ENCODE results near the gene PCSK1.

PCSK1 gene

DNA sequence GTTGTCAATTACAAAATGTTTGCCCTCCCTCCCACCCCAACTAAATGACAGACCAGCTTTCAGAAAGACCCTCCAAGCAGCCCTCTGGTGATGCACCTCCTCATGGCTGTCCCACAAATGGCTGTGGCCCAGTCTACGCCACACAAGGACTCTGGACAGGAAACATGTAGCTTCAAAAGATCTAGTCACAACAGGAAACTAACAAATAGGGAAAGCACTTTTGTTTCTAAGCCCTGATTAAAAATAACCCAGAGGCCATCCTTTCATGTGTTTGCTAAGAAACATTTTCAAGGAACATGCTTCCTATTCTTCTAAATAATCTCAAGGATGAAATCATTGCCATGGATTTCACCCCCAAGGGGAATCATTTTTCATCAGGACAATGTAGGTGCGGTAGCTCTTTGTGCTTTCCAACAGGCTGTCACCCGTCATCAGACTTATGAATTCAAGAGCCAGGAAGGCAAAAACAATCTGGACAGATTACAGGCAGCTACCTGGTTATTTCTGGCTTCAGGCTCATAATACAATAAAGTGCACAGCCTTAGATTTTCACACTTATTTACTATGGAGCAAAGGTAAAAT, 20.1 kb downstream of the PCSK1 start:
- H3K4me3 ChIP-seq (replicated peaks in 1 of 2; ENCODE audit: low read depth in 2 of 2, low read length in 2 of 2) = no peak overlapping the region
- TF ChIP-seq, protein P1, sequence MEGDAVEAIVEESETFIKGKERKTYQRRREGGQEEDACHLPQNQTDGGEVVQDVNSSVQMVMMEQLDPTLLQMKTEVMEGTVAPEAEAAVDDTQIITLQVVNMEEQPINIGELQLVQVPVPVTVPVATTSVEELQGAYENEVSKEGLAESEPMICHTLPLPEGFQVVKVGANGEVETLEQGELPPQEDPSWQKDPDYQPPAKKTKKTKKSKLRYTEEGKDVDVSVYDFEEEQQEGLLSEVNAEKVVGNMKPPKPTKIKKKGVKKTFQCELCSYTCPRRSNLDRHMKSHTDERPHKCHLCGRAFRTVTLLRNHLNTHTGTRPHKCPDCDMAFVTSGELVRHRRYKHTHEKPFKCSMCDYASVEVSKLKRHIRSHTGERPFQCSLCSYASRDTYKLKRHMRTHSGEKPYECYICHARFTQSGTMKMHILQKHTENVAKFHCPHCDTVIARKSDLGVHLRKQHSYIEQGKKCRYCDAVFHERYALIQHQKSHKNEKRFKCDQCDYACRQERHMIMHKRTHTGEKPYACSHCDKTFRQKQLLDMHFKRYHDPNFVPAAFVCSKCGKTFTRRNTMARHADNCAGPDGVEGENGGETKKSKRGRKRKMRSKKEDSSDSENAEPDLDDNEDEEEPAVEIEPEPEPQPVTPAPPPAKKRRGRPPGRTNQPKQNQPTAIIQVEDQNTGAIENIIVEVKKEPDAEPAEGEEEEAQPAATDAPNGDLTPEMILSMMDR (IDR thresholded peaks at IDR 0.05; ENCODE audit: low read depth, low read length) = no peak
- DNase-seq (ENCODE audit: low read depth in 2 of 2) = peak in 1 of 2 donors; percentile 18

DNA sequence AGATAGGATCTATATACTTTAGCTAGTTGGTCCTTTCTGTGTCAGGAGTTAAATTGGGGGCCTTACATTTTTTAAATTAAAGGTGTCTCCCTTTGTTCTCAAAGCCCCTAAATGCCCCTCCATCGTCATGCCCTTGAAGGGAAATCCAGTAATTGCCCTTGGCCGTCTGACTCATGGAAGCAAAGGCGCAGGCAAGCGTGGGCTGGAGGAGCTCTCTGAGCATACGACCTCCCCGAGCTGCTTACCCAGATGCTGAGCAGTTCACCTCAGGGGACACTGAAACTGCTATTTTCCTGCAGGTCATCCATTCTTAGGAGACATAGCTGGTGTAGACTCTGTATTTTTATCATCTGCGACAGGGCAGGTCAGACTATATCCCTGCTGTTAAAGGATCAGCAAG, 23.0 kb downstream of the PCSK1 start:
- peak in 1 of 2 donors; percentile 20 for DNase-seq (ENCODE audit: low read depth in 2 of 2)
- no peak overlapping the region for H3K4me3 ChIP-seq (replicated peaks in 1 of 2; ENCODE audit: low read depth in 2 of 2, low read length in 2 of 2)
- TF ChIP-seq, protein P1 (IDR thresholded peaks at IDR 0.05; ENCODE audit: low read depth, low read length) = no peak

DNA sequence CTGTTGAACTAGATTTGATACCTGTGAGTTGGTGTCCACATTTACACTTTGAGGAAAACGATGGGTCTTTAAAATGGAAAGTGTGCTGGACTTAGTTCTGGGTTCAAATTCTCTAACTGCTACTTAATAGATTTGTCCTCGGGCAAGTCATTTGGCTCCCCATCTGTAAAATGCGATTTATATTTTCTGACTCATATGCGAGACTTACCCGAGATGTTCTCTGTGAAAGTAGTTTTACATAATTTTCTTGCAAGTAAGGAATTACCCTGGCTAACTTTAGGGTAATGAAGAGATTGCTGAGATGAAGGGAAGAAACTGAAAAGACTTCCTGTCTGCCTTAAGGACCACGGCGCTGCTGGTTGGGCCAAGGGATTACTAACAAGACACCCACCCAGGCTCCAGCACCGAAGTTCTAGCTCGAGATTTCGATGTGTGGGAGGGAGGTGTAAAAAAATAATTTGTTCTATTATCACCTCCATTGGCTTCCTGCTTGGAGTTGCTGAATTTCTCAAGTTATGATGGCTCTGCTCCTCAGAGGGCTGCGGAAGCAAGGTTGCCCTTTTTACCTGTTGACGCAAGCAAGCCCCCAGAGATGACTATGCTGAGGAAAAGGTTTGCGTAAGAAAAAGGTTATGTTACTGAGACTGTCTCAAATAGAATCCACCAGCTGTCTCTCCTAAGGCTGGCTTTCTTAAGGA, 24.1 kb downstream of the PCSK1 start:
- TF ChIP-seq, protein P1 (IDR thresholded peaks at IDR 0.05; ENCODE audit: low read depth, low read length) = no peak
- no peak overlapping the region for H3K4me3 ChIP-seq (replicated peaks in 1 of 2; ENCODE audit: low read depth in 2 of 2, low read length in 2 of 2)
- peak; percentile 43 to 80 for DNase-seq (ENCODE audit: low read depth in 2 of 2)

DNA sequence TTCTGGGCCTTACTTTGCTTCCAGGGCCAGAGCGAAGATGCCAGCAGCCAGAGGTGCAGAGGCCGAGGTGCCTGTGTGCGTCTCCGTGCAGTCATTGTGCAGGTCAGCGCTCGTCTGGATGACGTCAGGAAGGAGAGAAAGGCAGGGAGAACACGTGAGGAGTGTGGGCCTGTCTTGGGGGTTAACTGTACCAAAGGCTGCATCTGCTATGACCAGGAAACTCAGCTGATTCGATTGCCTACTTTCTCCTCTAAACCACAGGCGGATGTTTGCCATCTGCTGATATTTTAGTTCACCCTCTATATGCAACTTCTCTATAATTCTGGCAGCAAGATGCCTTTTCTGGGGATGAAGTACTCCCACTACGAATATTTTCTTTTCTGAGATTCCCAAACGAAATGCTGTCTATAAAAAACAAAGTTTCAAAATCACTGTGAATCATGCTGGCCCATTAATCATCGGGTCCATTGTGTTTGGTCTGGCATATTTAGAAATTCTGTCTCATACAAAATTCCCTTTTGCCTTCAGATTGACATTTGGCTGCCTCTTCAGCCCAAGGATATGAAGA, 24.8 kb downstream of the PCSK1 start:
- DNase-seq (ENCODE audit: low read depth in 2 of 2) = peak; percentile 93 to 98
- peak overlapping the region in 1 of 2 donors; percentile 6 for H3K4me3 ChIP-seq (replicated peaks in 1 of 2; ENCODE audit: low read depth in 2 of 2, low read length in 2 of 2)
- TF ChIP-seq, protein P1 (IDR thresholded peaks at IDR 0.05; ENCODE audit: low read depth, low read length) = no peak

DNA sequence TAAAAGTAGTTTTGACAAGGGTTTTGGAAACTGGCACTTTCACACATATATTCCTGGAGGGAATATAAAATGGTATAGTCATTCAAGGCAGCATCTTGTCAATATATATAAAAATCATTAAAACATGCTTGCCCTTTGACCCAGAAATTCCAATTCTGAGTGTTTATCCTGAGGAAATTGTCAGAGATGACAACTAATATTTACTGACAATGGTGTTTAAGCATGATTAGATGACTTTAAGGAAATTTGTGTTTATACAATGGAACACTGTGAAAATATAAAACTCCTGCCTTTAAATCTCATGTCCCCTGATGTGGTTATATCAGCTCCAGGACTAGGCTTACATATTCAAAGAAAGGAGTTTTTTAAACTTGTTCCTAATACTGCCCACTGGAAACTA, 25.6 kb downstream of the PCSK1 start:
- DNase-seq (ENCODE audit: low read depth in 2 of 2) = no peak
- TF ChIP-seq, protein P1 (IDR thresholded peaks at IDR 0.05; ENCODE audit: low read depth, low read length) = no peak
- H3K4me3 ChIP-seq (replicated peaks in 1 of 2; ENCODE audit: low read depth in 2 of 2, low read length in 2 of 2) = no peak overlapping the region

DNA sequence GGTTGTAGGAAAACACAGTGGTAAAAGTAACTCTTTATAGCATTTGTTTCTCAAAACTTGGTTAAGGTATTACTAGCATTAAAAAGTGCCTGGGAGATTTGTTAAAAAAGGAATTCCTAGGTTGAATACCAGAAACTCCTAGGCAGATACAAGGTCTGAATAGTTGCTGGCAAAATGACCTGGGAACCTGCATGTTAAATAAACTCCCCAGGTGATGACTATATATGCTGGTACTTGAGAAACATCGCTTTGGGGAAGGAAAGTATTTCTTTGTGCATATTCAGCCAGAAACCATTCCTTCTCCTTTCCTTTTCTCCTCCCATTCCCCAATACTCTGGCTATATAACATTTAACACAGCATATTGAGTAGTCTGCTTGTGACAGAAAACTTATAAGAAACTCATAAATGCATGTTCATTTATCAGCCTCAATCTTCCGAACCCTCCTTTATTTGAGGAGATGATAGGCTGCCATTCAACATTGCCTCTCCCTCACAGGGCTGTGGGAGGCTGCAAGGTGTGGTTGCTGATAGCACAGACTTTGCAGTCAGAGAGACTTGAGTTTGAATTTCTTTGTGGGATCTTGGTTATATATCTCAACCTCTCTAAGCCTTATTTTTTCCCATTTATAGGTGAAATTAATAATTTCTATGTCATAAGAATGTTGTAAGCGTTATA, 28.7 kb downstream of the PCSK1 start:
- TF ChIP-seq, protein P1 (IDR thresholded peaks at IDR 0.05; ENCODE audit: low read depth, low read length) = no peak
- no peak for DNase-seq (ENCODE audit: low read depth in 2 of 2)
- no peak overlapping the region for H3K4me3 ChIP-seq (replicated peaks in 1 of 2; ENCODE audit: low read depth in 2 of 2, low read length in 2 of 2)

Measured in cardiac fibroblast (primary cell).